Fibroblast of mammary gland (primary cell): ENCODE data around the gene TMEM242.
A peak's percentile ranks its signal among the peaks of the same experiment; 100 is the strongest.

Source experiments
- DNase-seq: peaks from one replicate; pipeline ENCODE4 v3.0.0-alpha.2; 2010; ENCODE audit warnings: low read depth
- H3K4me3 ChIP-seq: 2 replicates; pipeline ENCODE4 v1.5.1; 2011; ENCODE audit warnings: low read depth, mild to moderate bottlenecking, low read length, moderate library complexity; ENCODE audit not compliant: control insufficient read depth
- CTCF ChIP-seq: conservative IDR thresholded peaks from 2 replicates; pipeline ENCODE4 v1.5.1; 2011; ENCODE audit warnings: low read depth, low read length, inconsistent platforms; ENCODE audit not compliant: control insufficient read depth, insufficient read depth

Gene TMEM242

GRCh38 chr6:157269261-157269794, 54.0 kb downstream of the TMEM242 start:
- no peak overlapping the region for H3K4me3 ChIP-seq
- DNase-seq = peak; percentile 83
- TF ChIP-seq CTCF = no peak

- TF ChIP-seq CTCF = no peak
- DNase-seq = peak; percentile 14
- H3K4me3 ChIP-seq = no peak overlapping the region
Measured at GRCh38 chr6:157268835-157269234, 54.5 kb downstream of the TMEM242 start.

- TF ChIP-seq CTCF = no peak
- DNase-seq = no peak
- no peak overlapping the region for H3K4me3 ChIP-seq
Measured at GRCh38 chr6:157268396-157268795, 54.9 kb downstream of the TMEM242 start.

GRCh38 chr6:157267654-157268053, 55.7 kb downstream of the TMEM242 start:
- no peak for TF ChIP-seq CTCF
- no peak for DNase-seq
- H3K4me3 ChIP-seq = no peak overlapping the region

GRCh38 chr6:157267109-157267611, 56.2 kb downstream of the TMEM242 start:
- no peak for TF ChIP-seq CTCF

GRCh38 chr6:157266274-157267101, 56.8 kb downstream of the TMEM242 start:
- H3K4me3 ChIP-seq = no peak overlapping the region
- no peak for DNase-seq
- no peak for TF ChIP-seq CTCF

More at GRCh38 chr6:157267109-157267611, 56.2 kb downstream of the TMEM242 start:
- DNase-seq = no peak
- H3K4me3 ChIP-seq = no peak overlapping the region
